ENCODE measurements around the gene OSBPL10.

Gene OSBPL10

DNA sequence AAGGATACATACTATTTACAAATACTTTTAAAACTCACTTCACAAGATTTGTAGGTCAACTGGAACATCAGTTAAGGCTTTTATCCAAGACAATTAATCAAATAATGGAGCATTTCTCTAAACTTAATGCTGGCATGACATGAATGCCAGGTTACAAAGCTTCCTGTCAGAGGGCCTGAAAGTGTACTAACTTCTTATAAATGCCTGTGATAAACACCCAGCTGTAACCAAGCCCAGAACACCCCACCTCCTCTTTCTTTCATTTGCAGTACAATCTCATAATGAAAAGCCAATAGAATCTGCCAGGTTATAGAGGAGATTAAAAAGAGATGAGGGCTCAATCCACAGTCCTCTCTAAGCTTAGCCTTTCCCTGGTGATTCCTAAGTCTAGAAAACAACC, 214.4 kb downstream of the OSBPL10 start:
- no peak for DNase-seq

DNA sequence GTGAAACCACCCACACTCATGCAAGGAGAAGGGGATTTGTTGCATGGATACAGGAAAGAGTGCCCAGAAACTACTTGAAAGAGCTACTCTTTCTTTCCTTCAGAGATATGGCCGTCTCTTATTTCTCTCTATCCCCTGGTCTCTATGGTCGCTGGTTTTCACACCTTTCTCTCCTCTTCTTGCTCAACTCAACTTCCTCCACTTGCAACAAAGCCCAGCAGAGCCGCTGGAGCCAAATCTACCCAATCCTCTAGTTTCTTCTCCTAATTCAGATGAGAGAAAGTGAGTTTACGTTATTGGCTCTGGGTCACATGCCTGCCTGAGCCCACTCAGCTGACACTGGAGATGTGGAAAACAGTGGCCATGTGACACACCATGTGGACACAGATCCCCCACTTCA, 215.2 kb downstream of the OSBPL10 start:
- DNase-seq = no peak

DNA sequence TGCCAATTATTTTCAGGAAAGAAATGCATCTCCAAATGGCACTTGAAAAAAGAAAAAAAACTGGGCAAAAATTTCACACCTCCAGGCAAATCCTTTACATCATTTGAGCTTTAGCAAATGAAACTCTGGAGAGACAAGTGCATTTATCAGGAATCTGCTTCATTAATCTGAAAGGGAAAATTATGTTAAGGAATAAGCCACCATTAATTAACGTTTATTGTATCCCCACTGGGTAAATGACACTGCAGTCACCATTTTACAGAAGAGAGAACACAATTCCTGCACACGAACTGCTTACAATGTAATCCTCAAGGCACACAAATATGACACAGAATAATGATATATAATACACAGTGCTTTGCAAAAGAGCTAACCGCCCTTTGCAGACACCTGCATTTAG, 217.3 kb downstream of the OSBPL10 start:
- no peak for DNase-seq

DNA sequence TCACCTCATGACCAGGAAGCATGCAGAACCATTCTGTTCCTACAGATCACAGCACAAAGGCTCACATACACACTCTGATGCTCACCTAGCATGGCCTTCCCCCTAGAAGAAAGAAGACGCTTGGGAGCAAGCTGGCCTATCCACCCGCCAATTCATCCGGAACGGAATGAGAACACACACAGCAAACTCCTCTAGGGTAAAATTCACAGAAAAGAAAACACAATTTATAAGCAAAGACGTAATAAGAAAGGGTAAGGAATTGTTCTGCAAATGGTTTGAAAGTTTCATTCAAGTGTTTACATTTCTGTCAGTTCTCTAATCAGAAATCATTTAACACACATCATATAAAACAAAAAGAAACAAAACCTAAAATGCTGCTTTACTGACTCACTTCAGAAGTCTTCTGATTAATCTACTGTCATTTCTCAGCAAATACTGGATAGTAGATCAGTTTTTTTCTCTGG, 218.1 kb downstream of the OSBPL10 start:
- no peak for DNase-seq

DNA sequence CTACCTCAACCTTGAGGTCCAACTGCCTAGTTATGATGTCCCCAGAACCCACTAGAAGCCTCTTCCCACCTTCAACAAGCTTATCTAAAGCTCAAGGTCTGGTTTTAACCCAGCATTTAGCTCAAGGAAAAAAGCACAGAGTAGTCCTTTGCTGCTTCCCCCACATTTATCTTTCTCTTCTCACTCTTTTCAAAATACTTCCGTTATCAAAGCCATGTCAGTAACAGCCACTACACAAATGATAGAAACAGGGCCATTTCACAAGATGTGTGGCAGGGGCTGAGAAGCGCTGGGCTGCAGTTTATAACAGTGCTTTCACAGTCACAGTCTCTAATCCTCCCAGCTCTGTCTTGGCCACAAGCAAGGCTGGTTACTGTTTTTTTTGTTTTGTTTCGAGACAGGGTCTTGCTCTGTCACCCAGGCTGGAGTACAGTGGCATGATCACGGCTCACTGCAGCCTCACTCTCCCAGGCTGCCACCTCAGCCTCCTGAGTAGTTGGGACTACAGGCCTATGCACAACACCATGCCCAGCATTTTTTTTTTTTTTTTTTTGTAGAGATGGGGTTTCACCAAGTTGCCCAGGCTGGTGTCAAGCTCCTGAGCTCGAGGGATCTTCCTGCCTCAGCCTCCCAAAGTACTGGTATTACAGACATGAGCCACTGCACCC, 218.8 kb downstream of the OSBPL10 start:
- no peak for DNase-seq

DNA sequence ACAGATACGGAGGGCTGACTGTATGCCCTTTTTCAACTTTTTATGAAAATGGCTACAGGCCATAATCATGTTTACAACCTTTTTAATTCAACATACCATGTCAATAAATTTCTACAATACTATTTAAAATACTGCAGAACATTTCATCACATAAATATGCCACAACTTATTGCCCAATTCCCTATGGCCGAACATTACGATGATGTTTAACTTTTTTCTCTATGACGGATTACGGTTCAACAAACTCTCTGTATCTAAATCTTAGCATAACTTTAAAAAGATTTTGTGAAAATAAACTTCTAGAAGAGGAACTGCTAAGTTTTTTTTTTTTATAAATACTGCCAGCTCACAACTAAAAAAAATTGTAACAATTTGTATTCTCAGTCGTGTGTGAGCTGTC, 220.4 kb downstream of the OSBPL10 start:
- DNase-seq = no peak

DNA sequence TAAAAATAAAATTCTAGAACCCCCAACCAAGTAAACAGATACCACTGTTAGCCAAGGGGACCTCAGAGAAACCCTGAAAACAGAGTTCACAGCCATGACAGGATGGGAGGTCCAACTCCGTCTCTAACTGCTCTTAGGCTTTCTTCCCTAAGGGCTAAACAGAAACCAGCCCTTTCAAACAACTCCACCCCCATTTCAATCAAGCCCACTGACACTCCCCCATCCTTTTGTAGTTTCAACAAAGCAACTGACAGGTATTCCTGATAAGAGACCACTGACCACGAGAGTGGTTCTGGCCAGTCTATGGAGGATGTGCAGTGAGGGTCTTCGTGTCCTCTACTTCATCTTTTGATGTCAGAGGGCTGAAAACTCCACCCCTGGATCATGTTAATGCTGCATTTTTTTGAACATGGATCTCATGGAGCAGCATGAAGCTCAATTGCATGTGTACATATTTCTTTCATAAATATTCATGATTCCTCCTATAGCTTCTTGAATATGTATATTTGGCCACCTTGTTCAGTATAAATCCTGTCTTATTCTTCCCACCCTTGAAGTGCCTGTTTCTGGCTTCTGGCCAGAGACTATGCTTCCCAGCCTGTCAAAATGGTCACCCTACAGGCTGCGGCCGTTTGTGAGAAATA, 222.6 kb downstream of the OSBPL10 start:
- no peak for DNase-seq

DNA sequence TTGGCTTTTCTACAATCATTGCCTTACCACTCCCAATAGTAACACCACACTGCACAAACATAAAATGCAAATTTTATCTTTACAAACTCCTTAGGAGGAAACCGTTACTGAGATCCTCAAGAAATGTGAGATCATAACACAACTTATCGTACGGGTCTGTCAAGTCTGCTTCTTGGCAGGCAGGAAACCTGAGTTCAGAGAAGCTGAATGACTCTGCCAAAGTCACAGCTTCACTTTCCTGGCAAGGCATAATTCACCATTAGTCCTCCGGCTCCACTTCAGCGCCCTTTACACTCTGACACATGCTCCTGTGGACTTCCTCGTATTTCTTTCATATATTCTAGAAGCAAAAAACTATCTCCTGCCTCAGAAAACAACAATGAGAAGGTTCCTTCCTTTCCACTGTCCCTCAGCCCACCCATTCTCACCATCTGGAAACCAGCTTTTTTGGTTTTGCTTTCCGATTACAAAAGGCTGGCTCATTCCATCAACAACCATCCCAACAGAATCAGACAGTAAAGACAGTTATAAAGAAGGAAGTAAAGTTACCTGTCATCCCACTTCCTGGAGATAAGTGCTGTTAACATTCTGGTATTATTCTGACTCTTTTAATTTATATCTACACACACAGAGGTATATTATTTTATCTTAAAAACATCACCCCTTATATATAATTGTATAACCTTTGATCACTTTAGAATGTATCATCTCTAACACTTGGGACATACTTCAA, 225.0 kb downstream of the OSBPL10 start:
- DNase-seq = no peak

DNA sequence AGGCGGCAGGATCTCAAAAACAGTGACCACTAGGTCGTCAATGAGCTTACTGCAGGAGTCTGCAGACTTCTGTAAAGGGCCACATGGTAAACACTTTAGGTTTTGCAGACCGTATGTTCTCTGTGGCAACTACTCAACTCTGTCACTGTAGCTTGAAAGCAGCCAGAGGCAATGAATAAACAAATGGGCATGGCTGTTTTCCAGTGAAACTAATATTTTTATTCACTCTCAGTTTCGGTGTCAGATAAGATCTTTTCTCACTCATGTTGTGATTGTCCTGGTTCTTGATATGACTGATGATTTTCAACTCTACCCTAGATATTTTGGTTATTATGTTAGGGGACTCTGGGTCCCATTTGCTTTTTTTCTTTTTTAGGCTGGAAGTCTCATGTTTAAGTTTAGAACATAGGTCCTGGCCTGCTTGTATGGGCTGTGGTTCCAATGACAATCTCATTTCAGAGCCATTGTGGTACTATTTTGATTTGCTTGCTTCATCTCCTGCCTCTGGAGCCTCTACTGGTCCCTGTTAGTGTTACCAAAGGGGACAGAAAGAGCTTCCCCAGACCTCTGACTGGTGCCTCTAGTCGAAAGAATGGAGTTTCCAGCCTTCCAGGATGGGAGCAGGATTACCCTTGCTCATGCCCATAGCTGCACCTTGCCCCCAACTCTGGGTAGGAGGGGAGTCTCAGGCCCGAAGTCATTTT, 226.3 kb downstream of the OSBPL10 start:
- no peak for DNase-seq

DNA sequence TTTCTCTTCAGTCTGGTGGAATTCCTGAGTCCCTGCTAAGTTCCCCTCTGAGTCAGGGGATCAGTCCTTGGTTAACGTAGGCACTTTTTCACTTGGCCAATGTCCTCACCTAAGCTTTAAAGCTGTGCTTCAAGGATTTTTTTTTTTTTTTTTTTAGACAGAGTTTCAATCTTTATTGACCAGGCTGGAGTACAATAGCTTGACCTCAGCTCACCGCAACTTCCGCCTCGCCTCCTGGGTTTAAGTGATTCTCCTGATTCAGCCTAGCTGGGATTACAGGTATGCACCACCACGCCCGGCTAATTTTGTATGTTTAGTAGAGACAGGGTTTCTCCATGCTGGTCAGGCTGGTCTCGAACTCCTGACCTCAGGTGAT, 228.0 kb downstream of the OSBPL10 start:
- no peak for DNase-seq

DNA sequence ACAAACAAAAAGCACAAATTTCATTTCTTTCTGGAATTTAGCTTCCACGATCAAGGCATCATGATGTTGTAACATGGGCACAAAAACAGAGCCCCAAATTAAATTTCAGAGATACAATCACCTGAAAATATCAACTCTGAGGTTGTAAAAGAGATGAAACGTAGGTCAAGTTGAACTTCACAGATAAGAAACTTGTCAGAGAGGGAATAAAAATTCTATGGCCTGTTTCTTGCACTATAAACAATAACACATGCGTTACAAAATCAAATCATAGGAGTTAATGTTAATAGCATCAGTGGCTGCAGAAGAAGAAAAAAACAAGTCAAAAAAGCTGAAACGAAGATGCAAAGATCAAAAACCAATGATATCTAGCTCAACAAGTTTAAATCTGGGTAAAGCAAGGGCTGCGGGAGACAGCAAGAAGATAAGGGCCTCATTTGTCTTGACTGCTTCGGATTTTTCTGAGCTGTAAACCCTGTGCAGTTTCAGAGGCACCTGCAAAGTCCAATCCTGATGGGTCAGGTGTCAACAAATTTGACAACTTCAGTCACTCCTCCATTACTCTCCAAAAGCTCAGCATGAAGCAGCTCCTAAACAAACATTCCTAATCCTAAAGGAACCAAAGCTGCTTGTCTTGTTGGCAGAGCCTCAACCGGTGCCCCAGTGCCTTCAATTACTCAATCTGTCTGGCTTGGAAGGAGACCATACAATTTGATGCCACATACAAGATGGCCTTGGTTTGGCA, 228.6 kb downstream of the OSBPL10 start:
- DNase-seq = no peak

DNA sequence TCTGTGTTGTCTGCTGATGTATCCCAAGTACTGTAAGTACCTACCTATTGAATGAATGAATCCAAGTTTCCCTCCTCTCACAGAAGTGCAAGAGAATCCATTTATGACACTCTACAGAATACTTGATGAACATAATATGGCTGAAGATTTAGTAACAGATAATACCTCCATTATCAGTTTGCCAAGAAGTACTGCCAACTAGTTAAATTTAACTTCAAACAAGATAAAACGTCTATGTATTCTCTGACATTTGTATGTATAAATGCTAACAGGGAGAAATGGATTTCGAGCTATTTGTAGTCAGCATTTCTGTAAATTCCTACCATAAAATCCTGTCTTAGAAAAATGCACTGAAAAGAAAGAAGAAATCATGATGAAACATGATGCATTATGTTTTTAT, 230.7 kb downstream of the OSBPL10 start:
- DNase-seq = no peak

DNA sequence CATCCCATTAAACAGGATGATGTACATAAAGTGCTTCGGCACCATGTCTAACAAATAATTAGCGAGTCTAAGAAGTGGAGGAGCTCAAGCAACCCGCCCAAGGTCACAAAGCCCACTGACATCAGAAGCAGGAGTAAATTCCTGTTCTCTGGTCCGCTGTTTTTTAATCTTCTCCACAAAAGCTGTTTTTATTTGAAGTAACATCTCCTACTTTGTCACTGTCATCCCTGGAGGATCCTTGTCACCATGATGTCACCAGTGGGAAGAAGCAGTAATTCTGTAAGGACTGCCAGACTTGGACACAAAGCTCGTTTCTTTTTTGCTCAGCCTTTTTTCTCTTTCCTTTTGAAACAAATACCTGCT, 232.1 kb downstream of the OSBPL10 start:
- no peak for DNase-seq

DNA sequence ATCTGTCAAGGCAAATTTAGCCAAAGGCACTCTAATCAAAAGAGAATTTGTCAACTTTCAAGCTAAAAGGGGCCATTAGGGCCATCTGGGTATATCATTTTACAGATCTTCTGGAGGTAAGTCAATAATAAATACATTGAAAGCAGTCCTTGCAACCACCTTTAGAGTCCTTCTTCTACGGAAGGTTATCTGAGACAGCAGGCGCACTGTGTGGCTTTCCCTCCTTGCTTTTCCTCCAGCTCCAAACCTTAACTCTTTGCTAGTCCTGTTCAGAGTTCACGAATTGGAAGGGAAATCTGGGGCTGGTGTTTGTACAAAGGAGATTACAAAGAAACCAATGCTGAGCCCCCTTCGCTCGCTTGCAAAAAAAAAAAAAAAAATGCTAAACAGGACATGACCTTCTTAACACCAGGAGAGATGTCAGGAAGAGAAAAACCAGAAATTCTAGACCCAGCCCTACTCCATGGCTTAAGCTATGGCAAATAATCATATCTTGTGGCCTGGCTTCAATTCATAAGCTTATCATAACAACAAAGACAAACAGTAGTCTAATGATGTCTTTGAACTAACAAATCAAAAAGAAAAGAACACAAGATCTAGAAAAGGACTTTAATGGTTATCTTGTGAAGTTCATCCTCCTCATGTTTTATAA, 232.7 kb downstream of the OSBPL10 start:
- DNase-seq = no peak

DNA sequence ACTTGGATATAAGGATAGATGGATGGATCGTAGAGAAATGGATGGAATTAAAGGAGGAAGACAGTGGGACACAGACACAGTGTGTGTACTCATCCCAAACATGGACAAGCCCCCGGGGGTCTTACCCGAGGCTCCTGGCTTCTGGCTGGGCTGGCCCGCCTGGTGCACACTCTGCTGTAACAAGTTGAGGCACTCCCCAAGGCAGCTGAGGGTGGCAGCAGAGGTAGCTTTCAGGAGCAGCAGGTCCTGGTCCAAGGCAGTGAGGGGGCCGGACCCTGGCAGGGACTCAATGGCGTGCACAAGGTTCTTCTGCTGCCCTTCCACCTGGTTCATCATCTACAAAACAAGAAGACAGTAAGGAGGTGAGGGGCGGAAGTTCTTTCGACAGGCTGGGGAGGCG, 233.3 kb downstream of the OSBPL10 start:
- no peak for DNase-seq

DNA sequence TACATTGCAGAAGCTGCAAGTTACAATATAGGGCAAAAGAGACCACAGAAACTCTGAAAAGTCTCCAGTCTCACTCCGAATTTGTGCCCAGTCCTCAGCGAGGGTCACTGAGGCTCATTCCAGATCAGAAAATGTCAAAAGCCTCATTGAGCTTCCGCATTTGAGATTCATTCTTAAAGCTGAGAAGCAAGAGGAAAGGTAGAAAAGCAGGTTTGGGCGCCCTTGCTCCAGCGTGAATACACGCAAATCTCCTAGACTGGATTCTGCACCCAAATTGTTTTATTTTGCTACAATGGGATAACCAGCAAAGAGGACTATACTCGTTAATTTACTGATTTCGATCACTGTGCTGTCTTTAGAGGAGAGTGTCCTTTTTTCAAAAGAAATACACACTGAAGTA, 236.1 kb downstream of the OSBPL10 start:
- DNase-seq = no peak

DNA sequence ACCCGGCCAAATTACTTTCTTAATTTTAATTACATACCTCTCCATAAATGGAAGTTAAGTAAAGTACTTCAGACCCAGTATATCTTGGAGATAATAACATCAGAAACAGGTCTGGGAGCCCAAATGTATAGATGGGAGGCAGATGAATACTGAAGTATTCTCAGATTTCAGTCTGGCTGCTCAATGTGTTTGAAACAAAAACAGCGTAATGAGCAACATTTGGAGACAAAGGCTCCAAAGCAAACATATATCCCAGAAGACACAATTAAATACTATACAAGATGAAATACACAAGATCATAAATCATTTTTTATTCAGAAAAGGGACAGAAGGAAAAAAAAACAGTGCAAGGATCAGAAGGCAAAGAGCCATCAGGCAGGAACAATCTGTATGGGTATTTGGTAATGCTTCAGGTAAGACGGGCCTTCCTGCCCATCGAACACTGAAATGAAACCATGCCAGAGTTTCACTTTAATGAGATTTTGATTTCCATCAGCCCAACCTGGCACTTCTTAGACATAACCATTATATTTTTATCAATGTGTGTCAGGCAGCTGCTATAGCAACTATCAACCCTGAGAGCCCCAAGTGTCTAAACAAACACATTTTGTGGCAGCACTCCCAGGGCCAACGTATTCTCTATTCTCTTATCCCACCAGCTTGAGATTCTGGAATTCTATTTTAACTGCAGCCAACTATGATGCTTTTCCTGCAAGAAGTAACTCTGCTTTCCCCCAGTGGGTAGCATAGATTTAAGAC, 237.6 kb downstream of the OSBPL10 start:
- no peak for DNase-seq

DNA sequence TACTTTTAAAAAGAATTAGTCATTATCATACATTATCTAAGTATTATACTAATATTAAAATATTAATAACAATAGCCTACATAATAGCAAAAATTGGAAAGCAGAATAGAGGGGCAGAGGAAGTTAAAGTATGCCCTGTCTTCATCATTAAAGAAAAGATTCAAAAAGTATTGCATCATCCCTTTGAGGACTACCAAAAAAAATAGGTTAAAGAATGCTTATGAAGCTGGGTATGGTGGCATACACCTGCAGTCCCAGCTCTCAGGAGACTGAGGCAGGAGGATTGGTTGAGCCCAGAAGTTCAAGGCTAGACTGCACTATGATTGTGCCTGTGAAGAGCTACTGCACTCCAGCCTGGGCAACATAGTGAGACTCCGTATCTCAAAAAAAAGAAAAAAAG, 240.7 kb downstream of the OSBPL10 start:
- DNase-seq = no peak

DNA sequence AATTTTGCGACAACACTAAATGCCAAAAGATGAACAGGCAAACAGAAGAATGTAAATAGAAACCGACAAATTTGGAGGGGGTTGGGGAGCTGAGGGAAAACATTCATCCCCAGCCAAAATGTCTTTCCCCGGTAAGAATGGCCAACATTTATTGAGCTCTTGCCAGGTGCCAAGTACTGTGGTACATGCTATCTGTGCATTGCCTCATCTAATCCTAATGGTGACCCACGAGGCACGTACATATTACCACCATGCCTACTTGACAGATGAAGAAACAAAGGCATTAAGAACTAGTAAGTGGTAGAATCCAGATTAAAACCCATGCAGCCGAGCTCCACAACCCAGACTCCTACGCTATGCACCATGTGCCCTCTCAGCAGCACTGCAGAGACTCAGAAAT, 242.7 kb downstream of the OSBPL10 start:
- no peak for DNase-seq

DNA sequence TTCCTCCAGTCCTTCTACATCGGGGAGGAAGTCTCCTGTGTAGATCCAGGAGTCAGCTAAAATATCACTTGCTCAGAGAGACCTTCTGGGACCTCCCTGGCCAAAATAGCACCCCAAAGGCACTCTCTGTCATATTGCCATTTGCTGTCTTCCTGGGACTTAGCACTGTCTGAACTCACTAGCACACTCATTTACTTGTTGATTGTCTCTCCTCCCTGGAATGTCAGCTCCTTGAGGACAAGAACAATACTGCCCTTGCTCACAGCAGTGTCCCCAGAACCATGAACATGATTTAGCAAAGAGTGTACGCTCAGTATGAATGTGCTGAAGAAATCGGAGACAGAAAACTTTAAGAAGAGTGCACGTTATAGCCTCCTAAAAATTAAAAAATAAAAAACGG, 245.4 kb downstream of the OSBPL10 start:
- DNase-seq = no peak

DNA sequence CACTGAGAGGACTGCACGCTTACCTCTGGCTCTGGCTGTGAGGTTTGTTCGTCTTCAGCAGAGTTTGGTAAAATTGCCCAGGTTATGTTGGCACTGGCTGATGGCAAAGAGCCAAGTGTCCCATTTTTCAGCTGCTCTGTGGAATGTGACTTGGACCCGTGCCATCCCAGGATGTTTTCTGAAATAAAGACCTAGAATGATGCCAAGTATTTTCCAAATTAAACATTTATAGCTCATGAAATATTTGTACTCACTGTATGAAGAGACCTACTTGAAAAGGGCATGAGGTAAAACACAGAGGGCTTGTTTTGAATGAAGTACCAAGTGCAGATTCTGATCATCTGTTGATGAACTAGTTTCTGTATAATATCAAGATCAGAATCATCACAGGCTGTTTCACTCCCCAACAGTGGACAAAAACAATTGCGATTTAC, 247.8 kb downstream of the OSBPL10 start:
- no peak for DNase-seq

DNA sequence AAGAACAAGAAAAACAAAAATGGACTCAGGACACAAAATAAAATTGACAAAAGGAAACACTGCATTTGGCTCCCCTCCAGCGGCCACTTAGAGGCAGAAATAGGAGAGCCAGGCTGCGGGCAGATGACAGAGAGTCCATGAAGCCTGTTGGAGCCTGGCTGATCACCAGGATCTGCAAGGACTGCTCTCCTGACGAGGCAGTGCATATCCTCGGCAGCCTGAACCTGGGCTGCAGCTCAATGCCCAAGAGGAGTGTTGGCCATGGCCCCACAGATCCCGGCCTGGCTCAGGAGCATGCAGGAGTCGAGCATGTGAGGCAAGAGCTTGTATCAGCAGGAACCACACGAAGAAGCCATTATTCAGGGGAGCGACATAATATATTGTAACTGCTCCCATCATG, 248.5 kb downstream of the OSBPL10 start:
- no peak for DNase-seq
